Ascending aorta (tissue), 2 donors: ENCODE data around the gene SLC27A4. TPM values are rescaled to one million over a fixed set of nuclear protein-coding genes. Genes with fewer than 3 reads are reported as not detected.

Experiments used
- DNase-seq, 2 donors: peaks; one replicate each; pipeline ENCODE4 v3.0.0-alpha.2; 2019; ENCODE audit warnings: low spot score in 2 of 2
- H3K27ac ChIP-seq, 2 donors: fragments of 200-600 bp; sonication (generic); one replicate each; pipeline ENCODE4 v1.5.1; 2016 to 2017; ENCODE audit warnings: mild to moderate bottlenecking in 1 of 2
- H3K27me3 ChIP-seq: fragments of 200-600 bp; sonication (generic); one replicate; pipeline ENCODE4 v1.5.1; 2017
- H3K36me3 ChIP-seq, 2 donors: fragments of 200-600 bp; sonication (generic); one replicate each; pipeline ENCODE4 v1.5.1; 2016
- H3K4me1 ChIP-seq, 2 donors: fragments of 200-600 bp; sonication (generic); one replicate each; pipeline ENCODE4 v1.5.1; 2016 to 2017; ENCODE audit warnings: mild to moderate bottlenecking in 1 of 2
- H3K4me3 ChIP-seq, 2 donors: fragments of 200-600 bp; sonication (generic); one replicate each; pipeline ENCODE4 v1.5.1; 2016 to 2017; ENCODE audit warnings: mild to moderate bottlenecking in 1 of 2
- H3K9me3 ChIP-seq, 2 donors: fragments of 200-600 bp; sonication (generic); one replicate each; pipeline ENCODE4 v1.5.1; 2016
- intact Hi-C: fragments of 100-400 bp; cut with DNase I; formaldehyde crosslinking; loops from one replicate; pipeline ENCODE4 v1.15.1; 2023
- total RNA-seq: library from RNA; depleted of rRNA; stranded (reverse); fragments of >200 nt; gene quantifications from one replicate; pipeline ENCODE4 v1.1.0, GENCODE V29; 2016
- TF ChIP-seq, protein P1 (sequence below), 3 experiments: fragments of 200-600 bp in 2 of 3; fragments of 450-650 bp in 1 of 3; sonication (generic) in 2 of 3; IDR thresholded peaks; one replicate each; pipeline ENCODE4 v1.5.1; 2016 to 2019; ENCODE audit warnings: antibody characterized with exemption in 3 of 3, mild to moderate bottlenecking in 1 of 3, moderate library complexity in 1 of 3

The SLC27A4 gene
- total RNA-seq, 1 donor from 2014 or later, result 16.6 TPM

DNA sequence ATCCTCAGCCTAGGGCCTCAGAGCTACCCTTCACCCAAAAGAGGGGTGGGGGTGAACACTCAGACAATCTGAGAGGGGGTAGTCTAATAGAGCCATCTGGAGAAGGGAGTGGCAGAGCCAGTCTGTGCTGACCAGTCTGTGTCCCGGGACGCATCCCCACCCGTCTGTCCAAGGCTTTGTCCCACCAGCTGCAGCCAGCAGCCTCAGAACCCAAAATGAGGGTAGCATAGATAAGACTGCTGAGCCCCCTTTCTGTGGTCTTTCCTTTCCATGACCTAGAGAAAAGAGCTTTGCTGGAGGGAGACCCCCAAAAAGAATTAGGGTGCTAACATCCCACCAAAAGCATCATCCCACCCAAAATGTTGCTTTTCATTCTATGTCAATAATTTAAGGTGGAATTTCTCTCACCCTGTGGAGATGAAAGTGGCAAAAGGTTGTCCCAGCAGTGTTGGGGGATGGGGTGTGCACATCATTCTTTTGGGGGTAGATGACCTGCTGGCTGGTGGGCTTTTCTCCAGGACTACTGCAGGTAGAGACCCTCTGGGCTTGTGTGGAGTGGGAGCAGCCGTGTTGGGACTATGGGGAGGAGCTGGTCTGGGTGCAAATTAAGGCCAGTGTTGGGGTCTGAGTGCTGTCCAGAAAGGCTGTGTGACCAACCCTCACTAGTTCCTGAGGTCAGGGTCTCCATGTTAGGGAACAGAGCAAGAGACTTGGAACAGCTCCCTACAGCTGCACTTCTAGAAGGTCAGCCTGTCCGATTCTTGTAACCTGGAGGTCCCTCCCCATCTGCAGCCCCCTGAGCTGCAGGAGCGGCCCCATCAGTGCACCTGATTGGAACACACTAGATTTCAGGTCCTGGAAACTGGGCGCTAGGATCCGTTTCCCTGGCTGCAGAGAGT, 50.7 kb downstream of the SLC27A4 start:
- peaks cover 22 to 58% of the 10 kb centered on the region in 2 donors for H3K36me3 ChIP-seq
- no peaks in the 10 kb centered on the region for H3K27me3 ChIP-seq
- TF ChIP-seq, protein P1, sequence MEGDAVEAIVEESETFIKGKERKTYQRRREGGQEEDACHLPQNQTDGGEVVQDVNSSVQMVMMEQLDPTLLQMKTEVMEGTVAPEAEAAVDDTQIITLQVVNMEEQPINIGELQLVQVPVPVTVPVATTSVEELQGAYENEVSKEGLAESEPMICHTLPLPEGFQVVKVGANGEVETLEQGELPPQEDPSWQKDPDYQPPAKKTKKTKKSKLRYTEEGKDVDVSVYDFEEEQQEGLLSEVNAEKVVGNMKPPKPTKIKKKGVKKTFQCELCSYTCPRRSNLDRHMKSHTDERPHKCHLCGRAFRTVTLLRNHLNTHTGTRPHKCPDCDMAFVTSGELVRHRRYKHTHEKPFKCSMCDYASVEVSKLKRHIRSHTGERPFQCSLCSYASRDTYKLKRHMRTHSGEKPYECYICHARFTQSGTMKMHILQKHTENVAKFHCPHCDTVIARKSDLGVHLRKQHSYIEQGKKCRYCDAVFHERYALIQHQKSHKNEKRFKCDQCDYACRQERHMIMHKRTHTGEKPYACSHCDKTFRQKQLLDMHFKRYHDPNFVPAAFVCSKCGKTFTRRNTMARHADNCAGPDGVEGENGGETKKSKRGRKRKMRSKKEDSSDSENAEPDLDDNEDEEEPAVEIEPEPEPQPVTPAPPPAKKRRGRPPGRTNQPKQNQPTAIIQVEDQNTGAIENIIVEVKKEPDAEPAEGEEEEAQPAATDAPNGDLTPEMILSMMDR (IDR thresholded peaks at IDR 0.05), result no peak
- no peak for DNase-seq
- H3K27ac ChIP-seq, result no peak overlapping the region
- intact Hi-C loops, result no loop called here
- H3K9me3 ChIP-seq, result no peaks in the 10 kb centered on the region
- H3K4me1 ChIP-seq, result no peaks in the 10 kb centered on the region
- no peak overlapping the region for H3K4me3 ChIP-seq

DNA sequence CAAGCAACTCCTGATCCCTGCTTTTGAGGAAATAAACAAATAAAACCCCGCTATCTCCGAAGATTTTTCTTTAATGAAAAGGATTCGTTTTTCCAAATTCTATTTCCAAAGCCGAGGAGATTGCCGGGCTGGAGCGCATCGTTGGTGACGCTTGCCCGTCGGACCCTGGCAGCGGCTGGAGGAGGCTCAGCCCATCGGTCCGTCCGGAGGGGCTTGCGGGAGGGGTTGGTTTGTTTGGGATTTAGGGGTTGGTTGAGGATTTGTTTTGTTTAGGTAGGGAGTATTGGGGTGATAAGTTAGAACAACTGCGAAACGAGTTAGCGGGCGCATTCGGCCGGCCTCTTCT, 51.6 kb downstream of the SLC27A4 start:
- no peak for DNase-seq
- TF ChIP-seq, protein P1 (IDR thresholded peaks at IDR 0.05), result no peak
- Histone ChIP-seq H3K4me3 (no peak overlapping the region), H3K4me1 (no peaks in the 10 kb centered on the region), H3K9me3 (no peaks in the 10 kb centered on the region), H3K36me3 (peaks cover 22 to 50% of the 10 kb centered on the region in 2 donors), H3K27ac (no peak overlapping the region), H3K27me3 (no peaks in the 10 kb centered on the region)
- intact Hi-C loops, result no loop called here

DNA sequence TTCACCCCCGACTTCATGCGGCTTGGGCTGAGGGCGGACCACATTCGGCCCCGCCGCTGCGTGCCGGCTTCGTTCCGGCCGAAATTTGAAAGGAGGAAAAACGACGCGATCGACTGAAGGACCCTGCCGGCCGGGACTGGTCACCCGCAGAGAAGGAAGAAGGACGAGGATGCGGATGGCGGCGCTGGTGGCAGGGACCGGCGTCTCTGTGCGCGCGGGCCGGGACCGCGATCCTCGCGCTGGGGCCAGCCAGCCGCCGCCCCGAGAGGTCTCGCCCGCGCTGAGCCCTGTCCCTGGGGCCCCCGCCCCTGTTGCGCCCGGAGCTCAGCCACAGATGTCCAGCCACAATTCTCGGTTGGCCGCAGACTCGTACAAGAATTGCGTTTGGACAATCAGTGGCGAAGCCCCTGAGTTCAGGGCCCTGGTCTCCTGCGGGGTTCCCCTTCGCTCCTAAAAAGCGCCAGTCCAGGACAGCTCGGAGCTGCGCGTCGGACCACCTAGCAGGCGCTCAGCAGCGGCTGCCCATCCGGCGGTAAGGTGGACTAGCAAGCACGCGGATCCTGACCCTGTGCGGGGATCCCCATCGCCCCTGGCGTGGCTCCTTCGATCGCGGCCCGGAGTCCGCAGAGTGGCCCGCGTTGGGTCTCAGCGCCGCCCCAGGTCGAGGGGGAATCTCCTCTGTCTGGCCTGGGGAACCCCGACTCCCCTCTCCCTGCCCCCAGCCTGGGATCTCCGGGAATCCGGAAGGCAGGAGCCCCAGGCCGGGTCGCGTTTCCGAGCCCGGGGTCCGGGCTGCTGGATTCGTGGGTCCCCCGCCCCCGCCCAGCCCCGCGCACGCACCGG, 52.2 kb downstream of the SLC27A4 start:
- Histone ChIP-seq H3K27me3 (no peaks in the 10 kb centered on the region), H3K9me3 (no peaks in the 10 kb centered on the region), H3K27ac (no peak overlapping the region), H3K36me3 (peaks cover 22 to 45% of the 10 kb centered on the region in 2 donors), H3K4me3 (no peak overlapping the region), H3K4me1 (no peaks in the 10 kb centered on the region)
- intact Hi-C loops, result no loop called here
- TF ChIP-seq, protein P1 (IDR thresholded peaks at IDR 0.05), result no peak
- DNase-seq, result no peak

DNA sequence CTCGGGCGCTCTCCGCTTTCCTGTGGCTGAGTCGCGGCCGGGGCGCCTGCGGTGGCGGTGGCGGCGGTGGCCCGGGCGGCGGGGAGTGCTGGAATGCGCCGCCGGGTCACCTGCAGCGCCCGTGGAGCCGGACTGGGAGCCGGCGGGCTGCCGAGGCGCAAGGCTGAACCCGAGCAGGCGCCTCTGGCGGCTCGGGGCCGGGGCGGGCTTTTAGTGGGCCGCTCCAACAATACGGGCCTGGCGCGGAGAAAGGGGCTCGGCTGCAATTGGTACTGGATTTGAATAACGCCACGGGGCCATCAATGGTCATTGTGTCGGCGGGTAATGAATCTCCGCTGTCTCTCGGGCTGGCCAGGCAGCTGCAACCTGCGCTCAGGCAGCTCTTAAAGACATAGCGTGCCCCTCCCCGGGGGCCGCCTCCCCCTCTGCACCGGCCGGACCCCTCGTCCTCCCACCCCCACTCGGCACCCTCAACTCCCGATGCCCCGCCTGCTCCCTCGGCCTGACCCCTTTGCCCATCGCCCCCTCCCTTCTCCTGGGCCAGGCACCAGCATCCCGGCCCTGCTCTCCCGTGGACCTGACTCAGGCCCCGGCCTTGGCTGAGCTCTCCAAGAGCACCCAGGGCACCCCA, 52.9 kb downstream of the SLC27A4 start:
- Histone ChIP-seq H3K36me3 (peaks cover 18 to 37% of the 10 kb centered on the region in 2 donors), H3K9me3 (no peaks in the 10 kb centered on the region), H3K4me3 (no peak overlapping the region), H3K27me3 (no peaks in the 10 kb centered on the region), H3K27ac (no peak overlapping the region), H3K4me1 (no peaks in the 10 kb centered on the region)
- TF ChIP-seq, protein P1 (IDR thresholded peaks at IDR 0.05), result no peak
- no peak for DNase-seq
- intact Hi-C loops, result no loop called here

DNA sequence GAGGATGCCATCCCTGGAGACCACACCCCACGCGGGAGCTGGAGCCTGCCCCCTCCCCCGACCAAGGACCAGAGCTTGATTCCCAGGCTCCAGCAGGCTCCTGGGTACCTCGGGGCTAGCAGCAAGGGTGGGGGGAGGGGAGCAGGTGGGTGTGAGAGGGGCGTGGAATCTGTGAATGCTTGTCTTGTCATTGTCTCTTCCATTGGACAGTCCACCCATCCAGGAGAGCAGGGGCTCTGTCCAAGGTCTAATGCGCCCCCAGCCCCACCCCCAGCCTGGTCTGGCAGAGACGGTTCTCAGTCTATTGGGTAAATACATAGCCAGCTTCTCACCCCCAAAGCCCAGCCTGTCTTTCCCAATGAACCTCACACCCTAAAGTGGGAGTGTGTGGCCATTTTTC, 53.6 kb downstream of the SLC27A4 start:
- no peak for DNase-seq
- intact Hi-C loops, result no loop called here
- Histone ChIP-seq H3K4me3 (no peak overlapping the region), H3K36me3 (peaks cover 12 to 30% of the 10 kb centered on the region in 2 donors), H3K9me3 (no peaks in the 10 kb centered on the region), H3K27ac (no peak overlapping the region), H3K27me3 (no peaks in the 10 kb centered on the region), H3K4me1 (no peaks in the 10 kb centered on the region)
- TF ChIP-seq, protein P1 (IDR thresholded peaks at IDR 0.05), result no peak
